RWPE2 (cell line): ENCODE results near the gene SIRPA.

ENCODE experiments used
- ATAC-seq: fragments of 200-7000 bp; cut with Tn5 transposase; 3 replicates; pipeline ENCODE4 v1.9.1; 2021; ENCODE audit warnings: low read depth
- DNase-seq: peaks from one replicate; pipeline ENCODE4 v3.0.0-alpha.2; 2020; ENCODE audit warnings: low spot score
- H3K27ac ChIP-seq: fragments of 450-650 bp; 2 replicates; pipeline ENCODE4 v1.5.1; 2017; ENCODE audit warnings: mild to moderate bottlenecking; ENCODE audit not compliant: poor library complexity, severe bottlenecking
- H3K27me3 ChIP-seq: fragments of 250-450 bp; sonication (Bioruptor Pico); 2 replicates; pipeline ENCODE4 v1.5.1; 2021; ENCODE audit warnings: mild to moderate bottlenecking, moderate library complexity; ENCODE audit not compliant: insufficient read depth, poor library complexity, severe bottlenecking
- H3K36me3 ChIP-seq: fragments of 250-450 bp; sonication (Bioruptor Pico); 2 replicates; pipeline ENCODE4 v1.5.1; 2020; ENCODE audit warnings: low read depth, mild to moderate bottlenecking, moderate library complexity
- H3K4me1 ChIP-seq: fragments of 250-450 bp; sonication (Bioruptor Pico); 2 replicates; pipeline ENCODE4 v1.5.1; 2021; ENCODE audit warnings: mild to moderate bottlenecking, moderate library complexity; ENCODE audit not compliant: insufficient read depth, poor library complexity, severe bottlenecking
- H3K4me3 ChIP-seq: fragments of 250-450 bp; sonication (Bioruptor Pico); 2 replicates; pipeline ENCODE4 v1.5.1; 2021; ENCODE audit warnings: mild to moderate bottlenecking, moderate library complexity; ENCODE audit not compliant: severe bottlenecking
- H3K9me3 ChIP-seq: fragments of 250-450 bp; sonication (Bioruptor Pico); 2 replicates; pipeline ENCODE4 v1.5.1; 2021; ENCODE audit warnings: mild to moderate bottlenecking, moderate library complexity; ENCODE audit not compliant: severe bottlenecking
- TF ChIP-seq, protein P1 (sequence below): fragments of 450-650 bp; IDR thresholded peaks from one replicate; pipeline ENCODE4 v1.5.1; 2017; ENCODE audit warnings: mild to moderate bottlenecking, moderate library complexity; ENCODE audit not compliant: poor library complexity, severe bottlenecking

SIRPA gene

DNA sequence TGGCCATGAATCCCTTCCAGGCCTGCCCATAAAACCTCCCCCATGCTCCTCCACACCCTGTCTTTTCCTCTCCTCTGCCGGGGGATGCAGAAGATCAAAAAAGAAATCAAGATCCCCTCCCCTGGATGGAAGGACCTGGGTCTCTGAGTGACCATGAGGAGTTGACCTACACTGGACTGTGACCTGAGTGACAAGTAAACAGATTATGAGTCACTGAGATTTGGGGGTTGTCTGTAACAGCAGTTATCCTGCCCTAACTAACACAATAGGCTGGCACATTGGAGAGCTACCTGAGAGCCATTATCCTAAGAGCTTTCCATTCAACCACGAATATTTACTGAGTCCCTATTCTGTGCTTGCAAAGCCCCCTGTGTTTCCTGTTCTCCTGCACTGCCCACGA, 28.4 kb upstream of the SIRPA start:
- TF ChIP-seq, protein P1, sequence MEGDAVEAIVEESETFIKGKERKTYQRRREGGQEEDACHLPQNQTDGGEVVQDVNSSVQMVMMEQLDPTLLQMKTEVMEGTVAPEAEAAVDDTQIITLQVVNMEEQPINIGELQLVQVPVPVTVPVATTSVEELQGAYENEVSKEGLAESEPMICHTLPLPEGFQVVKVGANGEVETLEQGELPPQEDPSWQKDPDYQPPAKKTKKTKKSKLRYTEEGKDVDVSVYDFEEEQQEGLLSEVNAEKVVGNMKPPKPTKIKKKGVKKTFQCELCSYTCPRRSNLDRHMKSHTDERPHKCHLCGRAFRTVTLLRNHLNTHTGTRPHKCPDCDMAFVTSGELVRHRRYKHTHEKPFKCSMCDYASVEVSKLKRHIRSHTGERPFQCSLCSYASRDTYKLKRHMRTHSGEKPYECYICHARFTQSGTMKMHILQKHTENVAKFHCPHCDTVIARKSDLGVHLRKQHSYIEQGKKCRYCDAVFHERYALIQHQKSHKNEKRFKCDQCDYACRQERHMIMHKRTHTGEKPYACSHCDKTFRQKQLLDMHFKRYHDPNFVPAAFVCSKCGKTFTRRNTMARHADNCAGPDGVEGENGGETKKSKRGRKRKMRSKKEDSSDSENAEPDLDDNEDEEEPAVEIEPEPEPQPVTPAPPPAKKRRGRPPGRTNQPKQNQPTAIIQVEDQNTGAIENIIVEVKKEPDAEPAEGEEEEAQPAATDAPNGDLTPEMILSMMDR = no peak
- Histone ChIP-seq H3K4me3 (no peak overlapping the region), H3K36me3 (no peaks in the 10 kb centered on the region), H3K9me3 (no peaks in the 10 kb centered on the region), H3K4me1 (no peaks in the 10 kb centered on the region), H3K27ac (no peak overlapping the region), H3K27me3 (no peaks in the 10 kb centered on the region)
- ATAC-seq (no peak), DNase-seq (no peak)

DNA sequence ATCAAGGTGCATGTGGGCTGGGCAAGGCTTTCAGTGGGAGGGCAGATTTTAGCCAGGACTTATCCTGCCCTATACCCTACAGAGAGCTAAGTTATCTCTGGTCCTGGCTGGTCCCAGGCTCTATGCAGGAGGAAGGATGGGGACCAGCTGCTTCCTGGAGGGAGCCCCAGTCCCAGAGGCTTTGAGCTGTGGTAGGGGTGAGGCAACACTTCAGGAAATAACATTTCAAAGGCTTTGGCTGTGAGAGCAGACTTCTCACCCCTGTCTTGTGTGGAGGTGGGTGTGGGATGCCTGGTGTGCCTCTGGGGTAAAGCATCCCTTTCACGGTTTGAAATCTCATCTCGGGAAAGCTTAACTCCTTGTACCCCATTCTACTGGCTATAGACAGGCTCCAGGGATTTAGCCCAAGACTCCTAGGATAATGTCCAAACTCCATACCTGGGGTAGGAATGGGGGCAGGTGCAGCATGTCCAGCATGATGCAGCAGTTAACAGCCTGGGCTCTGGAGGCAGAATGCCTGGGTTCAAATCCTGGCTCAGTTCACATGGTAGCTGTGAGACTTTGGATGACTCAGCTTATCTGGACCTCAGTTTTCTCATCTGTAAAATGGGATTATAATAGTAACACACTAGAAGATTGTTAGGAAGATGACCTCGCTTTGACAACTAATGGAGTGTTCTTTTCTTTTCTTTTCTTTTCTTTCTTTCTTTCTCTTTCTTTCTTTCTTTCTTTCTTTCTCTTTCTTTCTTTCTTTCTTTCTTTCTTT, 27.5 kb upstream of the SIRPA start:
- DNase-seq (no peak), ATAC-seq (no peak)
- no peak overlapping the region for H3K27ac ChIP-seq

DNA sequence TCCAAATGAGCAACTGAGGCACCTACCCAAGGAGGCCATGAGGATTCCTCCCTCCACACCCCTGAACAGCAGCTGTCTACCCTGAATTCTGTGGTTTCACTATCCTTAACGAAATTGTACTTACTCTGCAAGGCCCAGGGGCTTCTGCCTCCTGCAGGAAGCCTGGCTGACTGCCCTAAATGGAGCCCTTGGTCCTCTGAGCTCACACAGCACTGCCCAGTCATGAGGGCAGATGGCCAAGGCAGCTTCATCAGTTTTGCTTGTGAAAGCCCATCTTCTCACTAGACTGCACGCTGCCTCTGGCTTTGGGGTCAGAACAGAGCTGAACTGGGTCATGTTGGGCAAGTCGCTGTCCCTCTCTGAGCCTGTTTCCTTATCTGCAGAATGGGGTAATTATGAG, 26.4 kb upstream of the SIRPA start:
- no peaks in the 10 kb centered on the region for H3K27me3 ChIP-seq
- no peaks in the 10 kb centered on the region for H3K4me1 ChIP-seq
- TF ChIP-seq, protein P1 = no peak
- H3K9me3 ChIP-seq = no peaks in the 10 kb centered on the region
- peak; percentile 18; the same call in 1 of the 3 replicates for ATAC-seq
- no peak overlapping the region for H3K4me3 ChIP-seq
- DNase-seq = no peak
- H3K27ac ChIP-seq = no peak overlapping the region
- H3K36me3 ChIP-seq = no peaks in the 10 kb centered on the region

More for the DNA sequence above, 27.5 kb upstream of the SIRPA start:
- Histone ChIP-seq H3K4me1 (no peaks in the 10 kb centered on the region), H3K36me3 (no peaks in the 10 kb centered on the region), H3K9me3 (no peaks in the 10 kb centered on the region), H3K27me3 (no peaks in the 10 kb centered on the region), H3K4me3 (no peak overlapping the region)
- TF ChIP-seq, protein P1 = no peak

DNA sequence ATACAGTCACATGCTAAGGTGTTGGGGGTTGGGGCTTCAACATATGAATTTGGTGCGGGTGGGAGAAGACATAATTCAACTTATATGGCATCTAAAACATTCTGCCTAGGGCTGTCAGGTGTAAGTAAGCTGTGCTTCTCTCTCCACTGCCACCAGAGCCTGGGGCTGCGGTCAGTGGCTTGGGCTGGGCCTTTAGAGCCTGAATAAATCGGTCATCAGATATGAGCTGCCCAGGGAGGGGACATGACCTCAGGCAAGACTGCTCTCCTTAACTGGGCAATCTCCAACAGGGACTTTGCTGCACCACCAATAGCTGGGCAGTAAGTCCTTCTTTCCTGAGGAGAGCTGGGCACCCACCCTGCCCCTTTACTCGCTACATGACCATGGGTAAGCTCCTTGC, 24.9 kb upstream of the SIRPA start:
- H3K4me1 ChIP-seq = no peaks in the 10 kb centered on the region
- H3K36me3 ChIP-seq = no peaks in the 10 kb centered on the region
- TF ChIP-seq, protein P1 = no peak
- H3K27ac ChIP-seq = no peak overlapping the region
- DNase-seq = no peak
- no peak for ATAC-seq
- H3K9me3 ChIP-seq = no peaks in the 10 kb centered on the region
- H3K27me3 ChIP-seq = no peaks in the 10 kb centered on the region
- no peak overlapping the region for H3K4me3 ChIP-seq
